Endodermal cell (in vitro differentiated cells): ENCODE results near the gene ENDOD1. TPM values are rescaled to one million over a fixed set of nuclear protein-coding genes. Genes with fewer than 3 reads are reported as not detected.

Experiments
- DNase-seq: peaks from one replicate; pipeline ENCODE4 v3.0.0-alpha.2; 2017
- H3K27ac ChIP-seq: 2 replicates; pipeline ENCODE4 v1.5.1; 2013; ENCODE audit warnings: mild to moderate bottlenecking, low read depth, low read length, moderate library complexity
- H3K27me3 ChIP-seq: 2 replicates; pipeline ENCODE4 v1.6.1; 2013; ENCODE audit warnings: mild to moderate bottlenecking, low read length, moderate library complexity; ENCODE audit not compliant: insufficient read depth, control insufficient read depth, poor library complexity, severe bottlenecking
- H3K36me3 ChIP-seq: 2 replicates; pipeline ENCODE4 v1.7.0; 2013; ENCODE audit warnings: mild to moderate bottlenecking, low read length, moderate library complexity; ENCODE audit not compliant: control insufficient read depth, insufficient read depth
- H3K4me1 ChIP-seq: one replicate; pipeline ENCODE4 v1.7.0; 2013; ENCODE audit warnings: low read length; ENCODE audit not compliant: control insufficient read depth, insufficient read depth
- H3K4me3 ChIP-seq: 2 replicates; pipeline ENCODE4 v1.5.1; 2013; ENCODE audit warnings: mild to moderate bottlenecking, low read length, moderate library complexity
- H3K9ac ChIP-seq: 2 replicates; pipeline ENCODE4 v1.6.1; 2013; ENCODE audit warnings: mild to moderate bottlenecking, low read length, moderate library complexity; ENCODE audit not compliant: poor library complexity, severe bottlenecking; ENCODE audit errors: extremely low read depth
- H3K9me3 ChIP-seq: 2 replicates; pipeline ENCODE4 v1.6.1; 2013; ENCODE audit warnings: mild to moderate bottlenecking, low read length, moderate library complexity; ENCODE audit not compliant: control insufficient read depth
- H3K27ac Mint-ChIP-seq: 2 replicates; pipeline ENCODE4 v1.8.0; 2020; ENCODE audit warnings: mixed read lengths
- H3K27me3 Mint-ChIP-seq: 2 replicates; pipeline ENCODE4 v1.8.0; 2021; ENCODE audit warnings: mild to moderate bottlenecking, mixed read lengths; ENCODE audit not compliant: insufficient read depth
- H3K36me3 Mint-ChIP-seq: 2 replicates; pipeline ENCODE4 v1.8.0; 2020; ENCODE audit warnings: low read depth, mixed read lengths
- H3K4me1 Mint-ChIP-seq: 2 replicates; pipeline ENCODE4 v1.8.0; 2020; ENCODE audit warnings: mixed read lengths
- H3K4me3 Mint-ChIP-seq: 2 replicates; pipeline ENCODE4 v1.8.0; 2020; ENCODE audit warnings: mild to moderate bottlenecking, moderate library complexity, mixed read lengths
- H3K9me3 Mint-ChIP-seq: 2 replicates; pipeline ENCODE4 v1.8.0; 2020; ENCODE audit warnings: mild to moderate bottlenecking, mixed read lengths
- CTCF ChIP-seq: fragments of 200-600 bp; sonication (generic); conservative IDR thresholded peaks from 2 replicates; pipeline ENCODE4 v1.5.0; 2021; ENCODE audit warnings: antibody characterized with exemption, mild to moderate bottlenecking
- WGBS, 2 experiments: methylation state at CpG; one replicate each; pipeline versions ENCODE4 v1.1.5 to v1.1.7; 2013; ENCODE audit warnings: missing lambda C conversion rate in 2 of 2, mixed read lengths in 1 of 2; ENCODE audit not compliant: insufficient coverage in 1 of 2, insufficient read length in 1 of 2; 5-methylcytosine and 5-hydroxymethylcytosine counted together
- total RNA-seq, 2 donors: library from RNA; stranded (reverse); fragmentation: NEBNext Ultra II Directional in 1 of 2; extraction: Animal tissue kit (Norgen Biotek cat#: 25700) in 1 of 2; gene quantifications; 2 replicates in 1 of 2; 3 replicates in 1 of 2; pipeline ENCODE4 v1.2.1, GENCODE V29; 2021

Gene ENDOD1
- total RNA-seq, 2 donors from 2014 or later, result 1.9 to 2.7 TPM

GRCh38 chr11:95050595-95051202 lies 38.9 kb upstream of the ENDOD1 start:
- Histone ChIP-seq H3K27ac (no peak overlapping the region), H3K9ac (no peak overlapping the region), H3K36me3 (no peaks in the 10 kb centered on the region), H3K27me3 (peaks cover 15% of the 10 kb centered on the region), H3K4me3 (no peak overlapping the region), H3K9me3 (no peaks in the 10 kb centered on the region), H3K4me1 (no peaks in the 10 kb centered on the region)
- H3K27ac Mint-ChIP-seq, result no peak overlapping the region
- WGBS, 2 experiments, result 93 to 96% methylated on average over 19 to 22 of the region's 22 CpGs
- no peak for TF ChIP-seq CTCF
- H3K4me1 Mint-ChIP-seq, result no peaks in the 10 kb centered on the region
- H3K36me3 Mint-ChIP-seq, result no peaks in the 10 kb centered on the region
- H3K27me3 Mint-ChIP-seq, result peaks cover 36% of the 10 kb centered on the region
- H3K4me3 Mint-ChIP-seq, result no peak overlapping the region
- DNase-seq, result no peak
- no peaks in the 10 kb centered on the region for H3K9me3 Mint-ChIP-seq

GRCh38 chr11:95054356-95054755 lies 35.3 kb upstream of the ENDOD1 start:
- DNase-seq, result no peak
- WGBS, 2 experiments, result 83 to 96% methylated on average over 1 to 2 of the region's 2 CpGs
- Histone ChIP-seq H3K27me3 (peaks cover 13% of the 10 kb centered on the region), H3K36me3 (no peaks in the 10 kb centered on the region), H3K27ac (no peak overlapping the region), H3K4me1 (no peaks in the 10 kb centered on the region), H3K9ac (no peak overlapping the region), H3K4me3 (no peak overlapping the region), H3K9me3 (no peaks in the 10 kb centered on the region)
- Mint-ChIP-seq H3K27me3 (peaks cover 27% of the 10 kb centered on the region), H3K4me3 (no peak overlapping the region), H3K9me3 (no peaks in the 10 kb centered on the region), H3K4me1 (no peaks in the 10 kb centered on the region), H3K27ac (no peak overlapping the region), H3K36me3 (no peaks in the 10 kb centered on the region)
- TF ChIP-seq CTCF, result no peak

- H3K4me1 Mint-ChIP-seq, result no peaks in the 10 kb centered on the region
- peaks cover 21% of the 10 kb centered on the region for H3K27me3 ChIP-seq
- H3K27me3 Mint-ChIP-seq, result peaks cover 31% of the 10 kb centered on the region
- WGBS, 2 experiments, result 43% methylated on average over 2 of the region's 2 CpGs; no CpG with 5 or more reads in 1 of the 2 experiments
- H3K9me3 ChIP-seq, result no peaks in the 10 kb centered on the region
- TF ChIP-seq CTCF, result no peak
- H3K4me3 Mint-ChIP-seq, result no peak overlapping the region
- H3K9ac ChIP-seq, result no peak overlapping the region
- no peaks in the 10 kb centered on the region for H3K36me3 ChIP-seq
- no peak overlapping the region for H3K27ac ChIP-seq
- H3K4me1 ChIP-seq, result no peaks in the 10 kb centered on the region
- H3K4me3 ChIP-seq, result no peak overlapping the region
- H3K36me3 Mint-ChIP-seq, result no peaks in the 10 kb centered on the region
- no peak for DNase-seq
- no peaks in the 10 kb centered on the region for H3K9me3 Mint-ChIP-seq
- no peak overlapping the region for H3K27ac Mint-ChIP-seq
Measured at GRCh38 chr11:95055283-95055897, 34.3 kb upstream of the ENDOD1 start.
